Activated naive CD4-positive, alpha-beta T cell (primary cell): ENCODE measurements around the gene FBXL22.

Experiments used
- DNase-seq, 4 experiments: peaks; one replicate each; lab custom pipeline; 2025; lab: John Stamatoyannopoulos, UW

FBXL22 gene, protein sequence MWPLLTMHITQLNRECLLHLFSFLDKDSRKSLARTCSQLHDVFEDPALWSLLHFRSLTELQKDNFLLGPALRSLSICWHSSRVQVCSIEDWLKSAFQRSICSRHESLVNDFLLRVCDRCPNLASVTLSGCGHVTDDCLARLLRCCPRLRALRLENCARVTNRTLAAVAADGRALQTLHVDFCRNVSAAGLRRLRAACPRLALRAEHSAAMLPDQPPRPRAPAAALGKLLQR

DNA sequence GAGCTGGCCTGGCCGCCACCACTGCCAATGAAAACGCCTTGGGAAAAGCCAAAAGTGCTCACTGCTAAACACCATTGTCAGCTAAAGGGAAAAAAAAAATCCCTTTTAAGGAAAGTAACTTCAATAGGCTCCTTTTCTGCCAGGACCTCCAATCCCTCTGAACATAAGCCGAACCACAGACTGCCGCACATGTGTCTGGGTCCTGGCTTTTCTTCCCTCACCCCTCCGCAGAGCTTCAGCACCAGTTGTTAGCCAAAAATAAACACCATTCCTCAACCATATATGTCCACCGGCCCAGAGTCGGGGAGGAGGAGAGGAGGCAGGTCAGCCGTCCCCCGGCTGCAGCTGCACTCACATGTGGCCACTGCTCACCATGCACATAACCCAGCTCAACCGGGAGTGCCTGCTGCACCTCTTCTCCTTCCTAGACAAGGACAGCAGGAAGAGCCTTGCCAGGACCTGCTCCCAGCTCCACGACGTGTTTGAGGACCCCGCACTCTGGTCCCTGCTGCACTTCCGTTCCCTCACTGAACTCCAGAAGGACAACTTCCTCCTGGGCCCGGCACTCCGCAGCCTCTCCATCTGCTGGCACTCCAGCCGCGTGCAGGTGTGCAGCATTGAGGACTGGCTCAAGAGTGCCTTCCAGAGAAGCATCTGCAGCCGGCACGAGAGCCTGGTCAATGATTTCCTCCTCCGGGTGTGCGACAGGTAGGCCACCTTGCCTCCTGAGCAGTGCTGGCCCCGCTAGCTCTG is at the start of gene FBXL22:
Gene FBXL22, plus strand, starts transcription at position 350 of the 753 bp plus-strand sequence. Its CDS starts 6 bp downstream, at position 356.
- DNase-seq = no peak

DNA sequence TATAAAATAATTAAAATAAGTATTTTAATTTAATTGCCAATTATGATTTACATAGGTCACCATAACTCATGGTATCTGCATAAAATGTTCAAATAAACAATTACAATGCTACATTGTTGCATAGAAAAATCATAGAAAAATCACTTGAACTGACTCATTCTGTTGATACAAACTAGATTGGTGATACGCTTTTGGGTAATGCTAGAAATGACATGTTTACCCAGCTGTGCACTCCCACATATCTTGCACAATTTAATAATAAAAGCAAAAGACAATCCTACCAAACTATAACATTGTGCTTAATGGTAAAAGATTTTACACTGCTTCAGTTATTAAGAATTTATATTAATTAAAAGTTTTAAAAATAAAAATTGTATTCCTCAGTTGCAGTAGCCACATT is 45.8 kb upstream of the FBXL22 start:
- DNase-seq = no peak

DNA sequence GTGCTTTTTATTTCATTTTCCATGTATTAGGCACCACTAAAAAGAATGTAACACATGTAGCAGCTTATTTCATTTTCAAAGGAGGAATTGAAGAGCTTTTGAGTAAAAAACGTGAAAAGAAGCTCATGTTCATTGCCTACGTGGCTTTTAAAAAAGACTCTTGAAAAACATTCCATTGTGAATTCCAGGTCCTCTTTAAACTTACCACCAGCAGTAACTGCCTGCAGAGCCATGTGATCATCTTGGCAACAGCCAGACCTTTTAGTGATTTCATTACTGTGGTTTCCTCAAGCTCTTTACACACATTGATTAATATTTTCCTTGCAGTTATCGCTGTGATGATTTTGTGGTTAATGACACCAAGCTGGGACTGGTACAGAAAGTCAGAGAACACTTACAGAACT is 43.8 kb upstream of the FBXL22 start:
- no peak for DNase-seq

DNA sequence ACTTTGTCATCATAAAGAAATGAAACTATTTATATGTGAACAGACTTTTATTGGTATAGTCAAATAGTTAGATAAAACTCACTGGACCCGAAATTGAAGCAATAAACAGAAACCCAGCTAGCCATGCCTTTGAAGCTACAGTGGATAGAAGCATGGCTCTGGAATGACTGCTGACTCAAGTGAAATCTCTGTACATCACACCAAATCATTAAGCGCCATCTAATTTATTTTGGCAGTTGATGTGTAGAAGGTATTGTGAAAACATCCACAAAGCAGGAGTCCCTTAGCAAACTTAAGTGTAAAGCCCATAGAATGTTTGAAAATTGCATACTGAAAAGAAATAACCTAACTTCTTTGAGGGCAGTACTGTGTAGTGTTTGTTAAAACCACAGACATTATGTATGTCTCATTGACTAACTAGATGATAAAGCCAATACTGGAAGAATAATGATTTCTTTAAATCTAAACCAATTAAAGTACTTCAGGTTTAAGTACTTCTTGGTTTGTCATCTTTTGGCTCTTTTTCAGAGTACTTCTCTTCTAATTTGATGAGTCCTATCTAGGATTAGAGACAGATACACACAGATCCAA is 42.8 kb upstream of the FBXL22 start:
- DNase-seq = no peak

DNA sequence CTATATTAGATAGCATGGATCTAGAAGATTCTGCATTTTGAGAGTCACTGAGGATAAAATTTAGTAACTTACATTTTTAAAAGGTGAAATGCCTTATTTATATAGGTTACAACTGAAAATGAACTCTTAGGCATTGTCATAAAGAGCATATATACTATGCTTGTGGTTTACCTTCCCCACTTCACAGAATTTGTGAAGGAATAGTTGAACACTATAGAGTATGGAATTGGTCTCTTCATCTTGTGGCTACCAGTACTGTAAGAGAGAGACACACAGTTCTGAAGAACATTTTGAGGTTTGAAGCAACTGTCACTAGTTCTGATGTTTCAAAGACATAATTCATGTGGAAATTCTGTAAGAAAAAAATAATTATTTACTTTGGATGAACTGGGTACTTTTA is 41.7 kb upstream of the FBXL22 start:
- DNase-seq = no peak

DNA sequence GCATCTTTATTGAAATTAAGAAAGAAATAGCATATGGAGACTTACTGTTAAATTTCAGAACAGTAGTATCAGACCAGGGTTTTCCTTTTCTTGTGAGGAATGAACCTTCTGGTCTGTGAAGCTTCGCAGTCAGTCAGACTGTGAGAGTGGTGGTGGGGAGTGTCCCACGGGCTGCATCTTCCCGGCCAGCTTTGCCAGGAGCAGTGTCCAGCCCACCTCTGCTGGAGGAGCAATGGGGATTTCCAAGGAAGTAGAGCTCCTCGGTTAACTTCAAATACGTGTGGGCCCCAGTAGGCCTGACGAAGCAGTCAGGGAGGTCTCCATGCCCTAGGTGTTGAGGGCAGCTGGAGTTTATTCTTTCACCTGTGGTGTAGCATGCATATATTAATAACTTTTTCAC is 40.9 kb upstream of the FBXL22 start:
- no peak for DNase-seq

DNA sequence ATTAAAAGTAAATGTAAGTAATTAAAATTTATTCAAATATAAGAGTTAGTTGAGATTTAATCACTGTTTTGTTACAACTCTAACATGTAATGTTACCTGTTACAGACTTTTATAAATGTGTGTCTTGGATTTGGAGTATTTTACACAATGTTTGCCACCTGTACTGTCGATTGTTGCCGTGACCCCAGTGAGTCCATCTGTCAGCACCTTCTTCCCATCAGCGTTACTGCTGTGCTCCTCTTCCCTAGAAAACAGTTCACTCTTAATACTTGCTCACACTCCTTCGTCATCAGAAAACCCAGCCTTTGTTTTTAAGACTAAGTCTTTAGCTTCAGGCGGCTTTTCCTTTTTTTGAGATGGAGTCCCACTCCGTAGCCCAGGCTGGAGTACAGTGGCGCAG is 40.5 kb upstream of the FBXL22 start:
- DNase-seq = no peak

DNA sequence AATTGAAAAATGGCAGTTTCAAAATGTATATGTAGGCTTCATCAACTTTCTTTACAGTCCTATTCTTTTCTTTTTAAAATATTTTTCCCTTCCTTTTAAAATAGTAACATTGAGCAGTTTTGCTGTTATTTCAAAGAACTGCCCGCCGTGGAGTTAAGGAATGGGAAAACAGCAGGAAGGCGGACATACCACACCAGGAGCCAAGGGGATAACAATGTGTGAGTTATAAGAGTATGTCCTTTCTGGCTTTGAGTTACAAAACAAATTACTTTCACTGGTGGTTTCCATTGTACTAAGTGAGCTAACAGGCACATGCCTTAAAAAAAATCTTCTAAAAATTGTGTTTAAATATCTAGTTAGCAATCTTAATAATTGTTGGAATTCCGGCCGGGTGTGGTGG is 37.4 kb upstream of the FBXL22 start:
- DNase-seq = no peak

DNA sequence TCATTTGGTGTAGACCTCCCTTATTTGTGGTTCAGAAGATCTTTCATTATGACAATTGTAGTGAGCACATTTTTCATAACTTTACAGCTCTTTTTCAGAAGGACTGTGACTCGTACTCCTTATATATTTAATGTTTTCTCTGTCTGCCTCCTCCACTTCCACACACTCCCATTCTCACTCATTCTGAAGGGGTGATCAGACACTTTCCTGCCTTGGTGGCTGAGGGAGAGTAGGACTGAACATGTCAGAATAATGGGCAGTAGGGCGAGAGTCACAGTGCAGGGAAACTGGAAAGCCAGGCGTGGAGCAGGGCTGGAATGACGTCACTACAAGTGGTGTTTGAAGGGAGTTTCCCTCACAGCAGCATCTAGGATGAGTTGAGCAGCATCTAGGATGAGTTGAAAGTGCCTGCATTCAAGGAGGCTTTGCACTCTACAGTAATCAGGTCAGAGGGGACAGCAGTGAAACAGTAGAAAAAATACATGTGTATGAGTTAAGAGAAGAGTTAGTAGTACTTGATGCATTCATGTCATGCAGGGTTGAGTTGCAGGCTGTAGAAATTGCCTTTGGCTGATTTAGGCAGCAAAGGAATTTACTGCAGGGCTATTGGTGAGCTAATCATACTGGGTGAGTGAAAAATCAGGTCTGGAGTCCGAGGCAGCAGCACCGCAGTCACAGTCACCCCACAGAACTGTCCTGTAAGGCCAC is 36.3 kb upstream of the FBXL22 start:
- no peak for DNase-seq

DNA sequence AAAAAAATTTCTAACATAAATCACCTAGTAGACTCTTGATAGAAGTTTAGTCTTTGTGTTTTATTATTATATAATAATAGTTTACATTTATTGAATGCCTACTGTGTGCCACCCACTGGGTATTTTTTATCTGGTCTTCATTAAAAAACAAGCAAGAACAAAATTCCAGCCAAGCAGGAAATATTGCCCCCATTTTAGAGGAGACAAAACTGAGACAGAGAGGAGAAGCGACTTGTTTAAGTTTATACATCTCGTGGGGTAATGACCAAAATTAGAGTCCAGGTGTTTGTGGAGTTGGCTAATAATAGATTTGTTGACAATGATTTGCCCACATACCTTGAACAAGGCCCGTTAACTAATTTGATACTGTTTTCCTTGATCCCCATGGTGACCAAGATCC is 33.1 kb upstream of the FBXL22 start:
- no peak for DNase-seq

DNA sequence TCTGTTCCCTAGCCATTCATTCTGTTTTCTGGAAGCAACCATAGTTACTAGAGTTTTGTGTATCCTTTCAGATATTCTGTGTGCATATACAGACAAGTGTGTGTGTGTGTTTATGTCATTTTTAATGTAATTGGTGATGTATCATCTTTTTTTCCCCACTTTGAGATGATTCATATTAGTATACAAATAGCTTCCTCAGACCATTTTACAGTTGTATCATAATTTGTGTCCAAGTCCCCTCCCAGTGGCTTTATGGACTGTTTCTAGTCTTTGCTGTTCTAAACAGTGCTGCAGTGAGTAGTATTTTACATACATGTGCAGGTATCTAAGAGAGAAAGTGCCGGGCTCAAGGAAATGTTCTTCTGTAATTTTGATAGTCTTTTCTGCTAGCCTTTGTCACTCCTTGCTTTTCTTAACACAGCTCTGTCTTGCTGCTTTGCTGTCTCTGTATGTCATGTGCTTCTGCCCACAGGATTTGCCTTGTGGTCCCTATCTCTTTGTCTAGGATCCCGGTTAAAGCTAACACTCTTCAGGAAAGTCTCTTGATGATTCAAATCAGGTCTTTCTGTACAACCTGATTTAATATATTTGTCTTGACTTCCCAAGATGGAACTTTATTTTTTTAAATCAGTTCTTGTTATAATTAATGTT is 31.5 kb upstream of the FBXL22 start:
- no peak for DNase-seq

DNA sequence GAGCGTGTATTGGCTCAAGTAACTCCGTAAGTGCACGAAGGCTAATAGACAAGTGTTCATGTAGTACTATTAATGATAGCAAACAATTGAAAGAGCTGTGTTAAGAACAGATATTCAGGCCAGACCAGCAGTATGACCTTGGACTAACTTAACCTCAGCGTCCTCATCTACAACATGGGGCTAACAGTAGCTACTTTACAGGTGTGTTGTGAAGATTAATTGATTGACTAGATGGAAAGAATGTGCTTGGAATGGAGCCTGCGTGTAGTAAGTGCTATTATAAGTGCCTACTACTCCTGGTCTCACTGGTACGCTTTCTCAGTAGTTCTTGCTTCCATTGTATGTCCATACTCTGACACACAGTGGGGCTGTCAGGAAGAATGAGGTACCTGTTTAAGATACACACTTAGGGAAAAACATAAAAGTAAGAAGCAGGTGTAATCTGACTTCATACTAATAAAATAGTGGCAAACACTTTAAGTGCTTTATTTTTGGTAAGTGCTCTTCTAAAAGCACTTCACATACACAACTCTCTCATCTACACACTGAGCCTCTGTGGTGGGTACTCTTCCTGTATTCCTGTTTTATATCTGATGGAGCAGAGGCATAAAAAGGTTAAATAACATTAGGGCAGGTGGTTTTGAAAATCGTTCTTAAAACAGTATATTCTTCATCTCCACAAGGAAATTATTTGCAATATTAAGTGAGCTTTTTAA is 24.3 kb upstream of the FBXL22 start:
- no peak for DNase-seq

DNA sequence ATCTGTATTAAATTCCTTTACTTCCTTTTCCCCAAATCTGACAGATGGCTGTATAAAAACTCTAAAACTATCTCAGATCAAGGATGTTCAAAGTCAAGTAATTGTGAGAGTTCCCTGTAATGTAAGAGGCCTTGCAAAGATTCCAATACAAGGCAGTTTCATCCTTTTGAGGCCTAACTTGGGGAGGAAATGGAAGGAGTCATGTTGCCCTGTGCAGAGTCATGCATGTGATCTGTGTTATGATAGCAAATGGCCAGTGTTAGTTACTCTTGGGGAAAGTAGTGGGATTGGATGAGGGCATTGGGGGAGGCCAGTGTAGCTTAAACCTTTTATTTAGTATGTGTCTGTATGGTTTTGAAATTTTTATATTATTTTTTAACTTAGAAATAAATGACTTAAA is 23.7 kb upstream of the FBXL22 start:
- no peak for DNase-seq

DNA sequence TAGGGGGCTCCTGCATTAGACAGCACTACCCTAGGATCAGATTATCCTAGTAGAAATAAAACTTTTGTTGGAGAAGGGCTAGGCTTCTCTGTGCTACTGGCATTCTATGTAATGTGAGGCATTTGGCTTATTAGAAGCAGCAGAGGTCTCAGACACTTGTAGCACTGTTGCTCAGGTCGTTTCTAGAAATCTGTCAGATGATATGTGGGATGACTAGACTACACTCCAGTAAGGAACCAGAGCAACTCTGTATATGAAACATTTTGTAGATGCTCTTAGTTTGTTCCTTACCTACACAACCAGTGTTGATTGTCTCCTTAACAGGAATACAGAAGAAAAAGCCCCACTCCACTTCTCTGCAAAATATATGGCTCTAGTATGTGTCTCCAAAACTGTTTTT is 21.9 kb upstream of the FBXL22 start:
- DNase-seq = no peak

DNA sequence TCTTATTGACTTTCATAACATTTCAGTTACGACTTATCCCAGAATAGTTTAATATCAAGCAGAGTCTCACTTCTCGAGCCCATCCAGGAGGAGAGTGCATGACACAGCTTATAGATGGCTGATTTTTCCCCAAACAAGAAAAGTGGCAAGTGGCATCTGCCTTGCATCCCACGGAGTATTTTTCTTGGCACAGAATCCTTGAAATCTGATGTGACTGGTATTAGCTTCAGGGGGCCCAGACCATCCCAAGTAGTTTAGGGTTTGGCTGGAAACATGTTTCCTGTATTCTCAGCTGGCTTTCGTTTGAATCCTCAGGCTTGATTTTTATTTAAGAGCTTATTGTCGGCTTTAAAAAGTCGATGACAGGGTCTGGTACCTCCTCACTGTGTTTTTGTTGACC is 20.7 kb upstream of the FBXL22 start:
- no peak for DNase-seq

DNA sequence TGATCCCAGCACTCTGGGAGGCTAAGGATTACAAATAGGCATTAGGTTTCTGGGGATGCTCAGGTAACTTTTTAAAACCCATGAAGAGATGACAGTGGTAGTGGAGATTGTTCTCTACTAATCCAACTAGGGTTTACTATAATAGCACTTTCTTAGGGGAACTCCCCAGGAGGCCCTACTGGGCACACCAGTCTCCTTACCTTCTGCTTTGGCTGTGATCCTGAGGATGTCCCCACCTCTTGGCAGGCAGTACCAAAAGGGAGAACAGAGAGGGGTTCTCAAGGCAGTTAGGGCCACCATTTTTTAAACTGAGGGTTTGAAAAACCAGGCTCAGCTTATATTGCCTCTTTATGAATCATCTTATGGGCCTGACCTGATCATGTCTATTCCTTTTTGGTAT is 15.0 kb upstream of the FBXL22 start:
- DNase-seq = no peak

DNA sequence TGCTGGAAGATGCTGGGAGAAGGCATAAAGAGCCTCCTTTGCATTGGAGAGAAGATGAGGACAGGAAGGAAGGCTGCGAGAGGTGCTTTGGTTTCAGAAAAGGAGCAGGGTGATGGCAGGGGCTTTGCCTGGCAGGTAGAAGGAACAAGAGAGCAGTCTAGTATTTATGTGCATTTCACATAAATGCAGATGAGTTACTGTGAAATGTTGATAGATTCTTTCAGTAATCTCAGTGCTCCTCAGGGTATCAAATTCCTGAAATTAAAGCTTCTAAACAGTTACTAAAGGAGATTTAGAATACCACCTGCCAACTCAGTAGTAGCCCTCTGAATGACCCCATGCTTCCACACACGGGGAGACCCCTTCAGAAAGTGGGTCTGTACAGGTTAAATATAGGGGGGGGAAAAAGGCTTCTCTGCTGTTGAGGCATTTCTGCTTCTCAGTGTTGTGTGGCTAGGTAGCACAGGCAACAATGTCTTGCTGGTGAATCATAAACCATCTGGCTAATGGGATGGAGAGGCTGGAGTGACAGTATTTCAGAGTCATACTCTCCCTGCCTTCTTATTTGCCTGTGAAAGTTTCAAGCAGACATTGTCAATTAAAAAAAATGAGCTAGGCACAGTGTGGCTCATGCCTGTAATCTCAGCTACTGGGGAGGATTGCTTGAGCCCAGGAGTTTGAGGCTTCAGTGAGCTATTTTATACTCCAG is 14.3 kb upstream of the FBXL22 start:
- no peak for DNase-seq

DNA sequence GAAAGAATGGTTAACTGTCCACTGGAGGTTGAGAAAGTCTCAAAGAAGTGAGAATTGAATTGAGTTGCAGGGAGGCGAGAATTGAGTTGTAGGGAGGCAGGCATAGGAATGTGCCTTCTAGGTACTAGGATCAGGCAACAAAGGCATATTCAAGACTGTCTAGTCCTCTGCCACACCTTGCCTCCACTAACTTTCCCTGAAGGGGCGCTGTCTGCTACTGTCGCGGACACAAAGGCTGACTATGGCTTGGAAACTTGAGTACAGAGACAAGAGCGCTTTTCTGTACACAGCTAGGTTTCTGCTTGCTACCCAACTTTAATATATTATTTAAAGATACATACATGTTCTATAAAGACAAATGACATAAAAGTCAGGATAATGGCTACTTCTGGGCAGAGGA is 10.4 kb upstream of the FBXL22 start:
- DNase-seq = no peak

DNA sequence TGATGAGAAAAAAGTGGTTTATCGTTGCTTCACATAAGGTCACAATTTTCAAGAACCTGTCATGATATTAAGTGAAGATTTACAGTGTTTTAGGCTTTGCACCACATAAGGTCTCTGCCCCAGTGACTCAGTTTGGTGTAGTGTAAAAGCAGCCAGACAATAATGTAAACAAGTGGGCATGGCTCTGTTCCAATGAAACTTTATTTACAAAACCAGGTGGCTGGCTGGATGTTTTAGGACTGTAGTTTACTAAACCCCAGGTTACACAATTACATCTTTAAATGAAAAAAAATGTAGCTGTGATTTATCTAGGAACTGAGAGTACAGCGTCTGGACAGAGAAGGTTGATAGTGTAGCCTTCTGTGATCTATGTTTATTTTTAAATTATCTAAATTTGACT is 9.7 kb upstream of the FBXL22 start:
- no peak for DNase-seq

DNA sequence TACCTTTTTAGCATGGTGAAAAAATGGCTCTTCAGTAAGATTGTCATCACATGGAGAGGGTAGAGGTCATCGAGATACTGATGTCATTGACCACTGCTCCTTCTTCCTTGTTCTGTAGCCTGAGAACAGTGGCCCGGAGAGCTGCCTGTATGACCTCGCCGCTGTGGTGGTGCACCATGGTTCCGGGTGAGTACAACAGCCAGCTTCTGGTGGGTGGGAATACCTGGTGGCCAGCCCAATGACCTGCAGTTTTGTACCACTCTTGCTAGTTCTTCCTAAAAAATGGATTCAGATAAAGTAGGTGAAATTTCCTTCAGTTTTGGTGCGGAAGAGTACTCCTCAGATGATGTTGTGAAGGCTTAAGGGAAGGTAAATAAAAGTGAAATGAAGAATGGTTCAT is 8.4 kb upstream of the FBXL22 start:
- no peak for DNase-seq
